Transverse colon (tissue), 4 donors: ENCODE results near the gene AP5S1. TPM values are rescaled to one million over a fixed set of nuclear protein-coding genes. Genes with fewer than 3 reads are reported as not detected.

ENCODE experiments used
- DNase-seq: peaks from one replicate; pipeline ENCODE4 v3.0.0-alpha.2; 2019
- H3K27ac ChIP-seq, 4 donors: fragments of 200-600 bp; sonication (generic); 2 replicates each; pipeline ENCODE4 v1.5.1; 2016 to 2018; ENCODE audit warnings: inconsistent platforms in 4 of 4
- H3K27me3 ChIP-seq: fragments of 200-600 bp; sonication (generic); 2 replicates; pipeline ENCODE4 v1.5.1; 2017; ENCODE audit warnings: inconsistent platforms
- H3K36me3 ChIP-seq, 4 donors: fragments of 200-600 bp; sonication (generic); 2 replicates each; pipeline ENCODE4 v1.5.1; 2017 to 2019; ENCODE audit warnings: inconsistent platforms in 4 of 4
- H3K4me1 ChIP-seq, 4 donors: fragments of 200-600 bp; sonication (generic); 2 replicates each; pipeline ENCODE4 v1.5.1; 2017 to 2020; ENCODE audit warnings: inconsistent platforms in 4 of 4
- H3K4me3 ChIP-seq, 4 donors: fragments of 200-600 bp; sonication (generic); 1 replicate in 1 of 4; 2 replicates in 3 of 4; pipeline versions ENCODE4 v1.5.1 to v1.6.1; 2017 to 2019; ENCODE audit warnings: inconsistent platforms in 4 of 4
- H3K9me3 ChIP-seq, 2 donors: fragments of 200-600 bp; sonication (generic); 2 replicates each; pipeline ENCODE4 v1.5.1; 2017 to 2019; ENCODE audit warnings: inconsistent platforms in 2 of 2
- EP300 ChIP-seq: sonication (generic); formaldehyde crosslinking; IDR thresholded peaks from one replicate; pipeline ENCODE4 v1.6.1; 2017; ENCODE audit warnings: antibody characterized with exemption, low read depth
- POLR2A ChIP-seq: fragments of 450-650 bp; IDR thresholded peaks from one replicate; pipeline ENCODE4 v1.6.1; 2016; ENCODE audit warnings: antibody characterized with exemption, mild to moderate bottlenecking, moderate library complexity
- POLR2AphosphoS5 ChIP-seq, 3 donors: sonication (generic); formaldehyde crosslinking; IDR thresholded peaks; one replicate each; pipeline ENCODE4 v1.6.1; 2016; ENCODE audit warnings: antibody characterized with exemption in 3 of 3
- WGBS, 2 donors: methylation state at CpG; one replicate each; pipeline ENCODE4 v1.1.5; 2018; ENCODE audit warnings: low coverage in 1 of 2; 5-methylcytosine and 5-hydroxymethylcytosine counted together
- in situ Hi-C, 4 donors: fragments of 200-750 bp; cut with MboI; loops; one replicate each; pipeline versions ENCODE4 v1.15.0 to v1.15.1; 2017; ENCODE audit warnings: low sequenced_read_pairs in 3 of 4, low pct_ligation_motif_present in 1 of 4, low pct_unique_long_range_greater_than_20kb in 1 of 4
- intact Hi-C: fragments of 100-400 bp; cut with DNase I; formaldehyde crosslinking; loops from one replicate; pipeline ENCODE4 v1.15.1; 2023; ENCODE audit warnings: low total_unique reads
- total RNA-seq, 4 donors: library from RNA; depleted of rRNA; stranded (reverse); fragments of >200 nt; gene quantifications; one replicate each; pipeline ENCODE4 v1.1.0, GENCODE V29; 2016
- TF ChIP-seq, protein P1 (sequence below), 5 experiments: fragments of 200-600 bp in 3 of 5; fragments of 450-650 bp in 2 of 5; sonication (generic) in 3 of 5; IDR thresholded peaks; 1 replicate in 2 of 5; 2 replicates in 3 of 5; pipeline ENCODE4 v1.5.1; 2016 to 2017; ENCODE audit warnings: antibody characterized with exemption in 5 of 5, inconsistent platforms in 3 of 5, mild to moderate bottlenecking in 2 of 5, moderate library complexity in 1 of 5

The AP5S1 gene
- total RNA-seq, 4 donors from 2014 or later = 9.1 to 38.5 (median 17.0) TPM

DNA sequence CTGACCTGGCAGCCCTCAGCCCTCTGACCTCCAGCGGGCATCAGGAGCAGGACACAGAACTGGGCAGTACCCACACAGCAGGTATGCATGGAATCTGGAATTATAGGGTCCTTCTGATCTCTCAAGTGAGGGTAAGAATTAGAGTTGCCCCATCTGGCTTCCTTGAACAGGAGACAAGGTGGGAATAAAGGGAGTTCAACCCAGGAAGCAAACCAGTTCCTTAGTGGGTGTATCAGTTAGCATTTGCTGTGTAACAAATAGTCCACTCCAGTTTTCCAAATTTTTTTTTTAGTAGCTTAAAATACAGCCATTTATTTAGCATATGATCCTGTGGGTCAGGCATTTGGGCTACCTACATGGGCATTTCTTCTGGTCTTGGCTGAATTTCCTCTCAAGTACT lies 42.0 kb downstream of the AP5S1 start:
- no peak for TF ChIP-seq POLR2AphosphoS5 (IDR thresholded peaks at IDR 0.05)
- TF ChIP-seq, protein P1, sequence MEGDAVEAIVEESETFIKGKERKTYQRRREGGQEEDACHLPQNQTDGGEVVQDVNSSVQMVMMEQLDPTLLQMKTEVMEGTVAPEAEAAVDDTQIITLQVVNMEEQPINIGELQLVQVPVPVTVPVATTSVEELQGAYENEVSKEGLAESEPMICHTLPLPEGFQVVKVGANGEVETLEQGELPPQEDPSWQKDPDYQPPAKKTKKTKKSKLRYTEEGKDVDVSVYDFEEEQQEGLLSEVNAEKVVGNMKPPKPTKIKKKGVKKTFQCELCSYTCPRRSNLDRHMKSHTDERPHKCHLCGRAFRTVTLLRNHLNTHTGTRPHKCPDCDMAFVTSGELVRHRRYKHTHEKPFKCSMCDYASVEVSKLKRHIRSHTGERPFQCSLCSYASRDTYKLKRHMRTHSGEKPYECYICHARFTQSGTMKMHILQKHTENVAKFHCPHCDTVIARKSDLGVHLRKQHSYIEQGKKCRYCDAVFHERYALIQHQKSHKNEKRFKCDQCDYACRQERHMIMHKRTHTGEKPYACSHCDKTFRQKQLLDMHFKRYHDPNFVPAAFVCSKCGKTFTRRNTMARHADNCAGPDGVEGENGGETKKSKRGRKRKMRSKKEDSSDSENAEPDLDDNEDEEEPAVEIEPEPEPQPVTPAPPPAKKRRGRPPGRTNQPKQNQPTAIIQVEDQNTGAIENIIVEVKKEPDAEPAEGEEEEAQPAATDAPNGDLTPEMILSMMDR (IDR thresholded peaks at IDR 0.05) = no peak
- DNase-seq = no peak
- WGBS, 2 donors = 86% methylated on average over 1 of the region's 1 CpG; no CpG with 5 or more reads in 1 of the 2 donors
- H3K36me3 ChIP-seq = peaks cover 0 to 90% (median 51%) of the 10 kb centered on the region in 4 donors
- peaks cover 0 to 1% (median 0%) of the 10 kb centered on the region in 4 donors for H3K4me1 ChIP-seq
- H3K9me3 ChIP-seq = no peaks in the 10 kb centered on the region
- no peaks in the 10 kb centered on the region for H3K27me3 ChIP-seq
- intact Hi-C loops = no loop called here
- H3K4me3 ChIP-seq = no peak overlapping the region
- H3K27ac ChIP-seq = no peak overlapping the region
- in situ Hi-C loops = no loop called here

DNA sequence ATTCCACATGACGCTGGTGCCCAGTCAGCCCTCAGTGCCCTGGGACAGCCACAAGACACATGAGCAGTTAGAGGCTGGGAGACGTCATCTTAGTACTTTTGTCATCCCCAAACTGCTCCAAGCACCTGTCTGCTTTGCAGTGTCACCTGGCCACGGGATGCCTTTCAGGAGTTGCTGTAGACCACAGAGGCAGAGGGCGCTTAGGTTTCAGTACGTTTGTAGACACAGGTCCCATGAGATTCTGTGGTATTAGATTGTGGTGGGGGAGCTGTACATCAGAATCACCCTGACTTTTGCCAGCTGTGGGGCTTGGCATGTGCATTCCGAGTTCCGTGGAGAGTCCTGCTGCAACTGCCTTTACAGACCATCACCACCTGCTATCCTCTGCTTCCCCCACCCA lies 43.0 kb downstream of the AP5S1 start:
- Histone ChIP-seq H3K27me3 (no peaks in the 10 kb centered on the region), H3K4me3 (no peak overlapping the region), H3K36me3 (peaks cover 0 to 80% (median 46%) of the 10 kb centered on the region in 4 donors), H3K9me3 (no peaks in the 10 kb centered on the region), H3K4me1 (no peaks in the 10 kb centered on the region), H3K27ac (no peak overlapping the region)
- 79 to 100% methylated on average over 2 to 7 of the region's 7 CpGs for WGBS, 2 donors
- no peak for TF ChIP-seq POLR2AphosphoS5 (IDR thresholded peaks at IDR 0.05)
- TF ChIP-seq EP300 = no peak
- no peak for TF ChIP-seq POLR2A
- intact Hi-C loops = no loop called here
- in situ Hi-C loops = no loop called here
- DNase-seq = no peak

DNA sequence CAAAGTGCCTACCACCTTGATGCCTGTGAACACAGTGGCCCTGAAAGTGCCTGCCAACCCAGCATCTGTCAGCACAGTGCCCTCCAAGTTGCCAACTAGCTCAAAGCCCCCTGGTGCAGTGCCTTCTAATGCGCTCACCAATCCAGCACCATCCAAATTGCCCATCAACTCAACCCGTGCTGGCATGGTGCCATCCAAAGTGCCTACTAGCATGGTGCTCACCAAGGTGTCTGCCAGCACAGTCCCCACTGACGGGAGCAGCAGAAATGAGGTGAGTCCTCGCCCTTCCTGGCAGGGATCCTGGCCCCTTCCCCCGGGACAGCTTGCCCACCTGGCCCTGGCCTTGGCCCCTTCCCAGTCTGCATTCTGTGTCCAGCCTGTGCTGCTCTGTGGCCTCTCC lies 44.2 kb downstream of the AP5S1 start:
- peaks cover 0 to 70% (median 42%) of the 10 kb centered on the region in 4 donors for H3K36me3 ChIP-seq
- no peak for DNase-seq

DNA sequence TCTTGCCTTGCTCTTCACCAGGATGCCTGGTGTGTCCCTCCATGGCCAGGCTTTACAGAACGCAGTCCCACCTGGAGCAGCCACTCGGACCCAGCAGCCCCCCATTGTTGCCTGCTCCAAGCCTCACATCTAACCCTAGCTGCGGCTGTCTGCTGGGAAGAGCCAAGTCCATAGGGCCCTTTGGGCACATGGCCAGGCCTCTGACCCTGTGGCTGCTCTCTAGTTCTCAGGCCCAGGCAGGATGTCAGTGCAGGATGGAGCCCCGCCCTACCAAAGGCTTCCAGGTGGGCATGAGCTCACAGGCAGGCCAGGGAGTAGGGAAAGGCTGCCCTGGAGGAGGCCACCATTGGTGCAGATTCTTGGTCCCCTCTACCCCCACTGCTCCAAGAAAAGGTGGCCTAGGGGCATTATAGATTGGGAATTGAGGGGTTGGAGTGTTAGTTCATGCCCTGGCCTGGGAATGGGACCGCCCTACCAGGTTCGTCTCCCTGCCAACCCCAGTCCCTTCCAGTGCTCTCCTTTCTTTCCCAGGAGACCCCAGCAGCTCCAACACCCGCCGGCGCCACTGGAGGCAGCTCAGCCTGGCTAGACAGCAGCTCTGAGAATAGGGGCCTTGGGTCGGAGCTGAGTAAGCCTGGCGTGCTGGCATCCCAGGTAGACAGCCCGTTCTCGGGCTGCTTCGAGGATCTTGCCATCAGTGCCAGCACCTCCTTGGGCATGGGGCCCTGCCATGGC lies 45.0 kb downstream of the AP5S1 start:
- H3K9me3 ChIP-seq = no peaks in the 10 kb centered on the region
- H3K4me3 ChIP-seq = no peak overlapping the region
- intact Hi-C loops = no loop called here
- in situ Hi-C loops = no loop called here
- H3K4me1 ChIP-seq = peaks cover 0 to 7% (median 0%) of the 10 kb centered on the region in 4 donors
- peaks cover 0 to 66% (median 38%) of the 10 kb centered on the region in 4 donors for H3K36me3 ChIP-seq
- WGBS, 2 donors = 98% methylated on average over 12 of the region's 14 CpGs; no CpG with 5 or more reads in 1 of the 2 donors
- no peaks in the 10 kb centered on the region for H3K27me3 ChIP-seq
- H3K27ac ChIP-seq = no peak overlapping the region
- no peak for TF ChIP-seq POLR2A
- peak in 1 of 3 donors; percentile 6 for TF ChIP-seq POLR2AphosphoS5 (IDR thresholded peaks at IDR 0.05)
- TF ChIP-seq EP300 = no peak
- TF ChIP-seq, protein P1 (IDR thresholded peaks at IDR 0.05) = no peak
- no peak for DNase-seq

More for the DNA sequence above, 44.2 kb downstream of the AP5S1 start:
- TF ChIP-seq POLR2AphosphoS5 (IDR thresholded peaks at IDR 0.05) = no peak
- Histone ChIP-seq H3K27ac (no peak overlapping the region), H3K4me3 (no peak overlapping the region), H3K9me3 (no peaks in the 10 kb centered on the region), H3K27me3 (no peaks in the 10 kb centered on the region), H3K4me1 (peaks cover 0 to 1% (median 0%) of the 10 kb centered on the region in 4 donors)
- in situ Hi-C loops (no loop called here), intact Hi-C loops (no loop called here)
- WGBS, 2 donors = 90% methylated on average over 5 of the region's 5 CpGs; no CpG with 5 or more reads in 1 of the 2 donors

DNA sequence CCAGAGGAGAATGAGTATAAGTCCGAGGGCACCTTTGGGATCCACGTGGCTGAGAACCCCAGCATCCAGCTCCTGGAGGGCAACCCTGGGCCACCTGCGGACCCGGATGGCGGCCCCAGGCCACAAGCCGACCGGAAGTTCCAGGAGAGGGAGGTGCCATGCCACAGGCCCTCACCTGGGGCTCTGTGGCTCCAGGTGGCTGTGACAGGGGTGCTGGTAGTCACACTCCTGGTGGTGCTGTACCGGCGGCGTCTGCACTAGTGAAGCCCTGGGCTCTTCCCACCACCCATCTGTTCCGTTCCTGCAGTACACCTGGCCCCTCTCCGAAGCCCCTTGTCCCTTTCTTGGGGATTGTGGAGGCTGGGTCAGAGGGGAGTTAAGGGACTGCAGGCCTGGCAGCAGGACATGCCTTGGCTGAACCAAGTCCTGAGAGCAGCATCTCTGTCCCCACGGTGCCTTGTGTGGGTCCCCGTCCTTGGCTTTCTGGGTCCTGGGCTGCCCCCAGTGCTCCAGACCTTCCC lies 45.6 kb downstream of the AP5S1 start:
- DNase-seq = no peak
- Histone ChIP-seq H3K4me3 (no peak overlapping the region), H3K9me3 (no peaks in the 10 kb centered on the region), H3K27me3 (no peaks in the 10 kb centered on the region), H3K27ac (no peak overlapping the region), H3K4me1 (peaks cover 0 to 7% (median 0%) of the 10 kb centered on the region in 4 donors), H3K36me3 (peaks cover 0 to 60% (median 35%) of the 10 kb centered on the region in 4 donors)
- in situ Hi-C loops (no loop called here), intact Hi-C loops (no loop called here)
- TF ChIP-seq POLR2AphosphoS5 (IDR thresholded peaks at IDR 0.05) = no peak
- TF ChIP-seq POLR2A = no peak
- TF ChIP-seq, protein P1 (IDR thresholded peaks at IDR 0.05) = no peak
- no peak for TF ChIP-seq EP300
- 93% methylated on average over 9 of the region's 14 CpGs; no CpG with 5 or more reads in 1 of the 2 donors for WGBS, 2 donors
